Measurements from ENCODE around the gene CBFB. TPM values are rescaled to one million over a fixed set of nuclear protein-coding genes. Genes with fewer than 3 reads are reported as not detected.
"Not testable (repeated sequence)": the region's sequence is repeated elsewhere in the genome, so short reads cannot be mapped to it uniquely, and the experiment has no call there.

CBFB gene
- total RNA-seq, 2 experiments from 2014 or later: 111 to 114 TPM

GRCh38 chr16:67115639-67116038 is 86.7 kb downstream of the CBFB start:
- peaks cover 12% of the 10 kb centered on the region for H3K36me3 Mint-ChIP-seq (ENCODE audit: low read depth)
- intact Hi-C loops (cut with micrococcal nuclease): no loop called here
- H3K9me3 Mint-ChIP-seq: no peaks in the 10 kb centered on the region
- ATAC-seq: no peak
- no peak overlapping the region for H3K4me3 Mint-ChIP-seq
- POLR2A ChIA-PET: interaction anchor here (0.7 kb wide), 1 partner anchor 22 kb away, joined by 3 read pairs; no protein-coding TSS in a partner anchor
- no peak for DNase-seq
- CTCF ChIA-PET: interaction anchor here (1.0 to 3.0 kb wide), 4 partner anchors 13 to 285 kb away, joined by 3 to 12 read pairs (median 4); partner anchors contain the start of gene NAE1
- TF ChIP-seq CTCF (IDR thresholded peaks at IDR 0.05): no peak
- H3K27me3 Mint-ChIP-seq: no peaks in the 10 kb centered on the region
- H3K4me1 Mint-ChIP-seq (ENCODE audit: low read depth): peaks cover 28% of the 10 kb centered on the region
- H3K27ac Mint-ChIP-seq: no peak overlapping the region

GRCh38 chr16:67116388-67117311 is 87.7 kb downstream of the CBFB start:
- intact Hi-C loops (cut with micrococcal nuclease): no loop called here
- Mint-ChIP-seq H3K27ac (no peak overlapping the region), H3K27me3 (no peaks in the 10 kb centered on the region), H3K4me3 (no peak overlapping the region), H3K4me1 (ENCODE audit: low read depth) (peaks cover 22% of the 10 kb centered on the region), H3K36me3 (ENCODE audit: low read depth) (peaks cover 13% of the 10 kb centered on the region), H3K9me3 (no peaks in the 10 kb centered on the region)
- ATAC-seq (no peak), DNase-seq (no peak)
- TF ChIP-seq CTCF (IDR thresholded peaks at IDR 0.05): no peak
- ChIA-PET CTCF (interaction anchor here (1.0 to 3.0 kb wide), 4 partner anchors 10 to 99 kb away, joined by 3 to 12 read pairs (median 4); no protein-coding TSS in a partner anchor), POLR2A (interaction anchor here (1.6 kb wide), 1 partner anchor 13 kb away, joined by 3 read pairs; no protein-coding TSS in a partner anchor)

GRCh38 chr16:67117716-67118115 is 88.8 kb downstream of the CBFB start:
- POLR2A ChIA-PET: interaction anchor here (1.0 to 1.6 kb wide), 2 partner anchors 11 to 12 kb away, joined by 3 read pairs; no protein-coding TSS in a partner anchor
- TF ChIP-seq CTCF (IDR thresholded peaks at IDR 0.05): no peak
- DNase-seq: no peak

GRCh38 chr16:67120025-67120424 is 91.1 kb downstream of the CBFB start:
- Mint-ChIP-seq H3K9me3 (no peaks in the 10 kb centered on the region), H3K4me1 (ENCODE audit: low read depth) (peaks cover 6% of the 10 kb centered on the region), H3K4me3 (no peak overlapping the region), H3K27ac (no peak overlapping the region), H3K36me3 (ENCODE audit: low read depth) (peaks cover 15% of the 10 kb centered on the region), H3K27me3 (no peaks in the 10 kb centered on the region)
- DNase-seq (no peak), ATAC-seq (no peak)
- no peak for TF ChIP-seq CTCF (IDR thresholded peaks at IDR 0.05)
- intact Hi-C loops (cut with micrococcal nuclease): no loop called here
- ChIA-PET CTCF (interaction anchor here (0.9 to 3.3 kb wide), 2 partner anchors 35 to 166 kb away, joined by 3 to 10 read pairs; no protein-coding TSS in a partner anchor), POLR2A (interaction anchor here (1.3 to 2.1 kb wide), 3 partner anchors 10 to 19 kb away, joined by 4 to 5 read pairs (median 5); no protein-coding TSS in a partner anchor)

More at GRCh38 chr16:67117716-67118115, 88.8 kb downstream of the CBFB start:
- no peak for ATAC-seq
- intact Hi-C loops (cut with micrococcal nuclease): no loop called here
- no peaks in the 10 kb centered on the region for H3K27me3 Mint-ChIP-seq
- CTCF ChIA-PET: interaction anchor here (3.3 kb wide), 1 partner anchor 37 kb away, joined by 10 read pairs; no protein-coding TSS in a partner anchor
- no peaks in the 10 kb centered on the region for H3K9me3 Mint-ChIP-seq
- peaks cover 12% of the 10 kb centered on the region for H3K4me1 Mint-ChIP-seq (ENCODE audit: low read depth)
- H3K4me3 Mint-ChIP-seq: no peak overlapping the region
- H3K36me3 Mint-ChIP-seq (ENCODE audit: low read depth): peaks cover 14% of the 10 kb centered on the region
- no peak overlapping the region for H3K27ac Mint-ChIP-seq

GRCh38 chr16:67122799-67123198 is 93.8 kb downstream of the CBFB start:
- H3K36me3 Mint-ChIP-seq (ENCODE audit: low read depth): peaks cover 23% of the 10 kb centered on the region

More at GRCh38 chr16:67122799-67123198, 93.8 kb downstream of the CBFB start:
- CTCF ChIA-PET: interaction anchor here (1.9 kb wide), 1 partner anchor 33 kb away, joined by 5 read pairs; no protein-coding TSS in a partner anchor
- ATAC-seq; intact Hi-C loops (cut with micrococcal nuclease); POLR2A ChIA-PET; DNase-seq; H3K4me3 Mint-ChIP-seq; H3K27me3 Mint-ChIP-seq; H3K27ac Mint-ChIP-seq; H3K9me3 Mint-ChIP-seq; H3K4me1 Mint-ChIP-seq (ENCODE audit: low read depth): not testable (repeated sequence)

Measured in activated CD8-positive, alpha-beta T cell treated with anti-CD3 and anti-CD28 coated beads for 36 hours (primary cell).